Neural cell (in vitro differentiated cells): ENCODE data around the gene S100G.

ENCODE experiments used
- CTCF ChIP-seq: fragments of 450-650 bp; IDR thresholded peaks from 2 replicates; pipeline ENCODE4 v1.5.1; 2014; ENCODE audit warnings: antibody characterized with exemption, mild to moderate bottlenecking, moderate library complexity; ENCODE audit not compliant: poor library complexity, severe bottlenecking
- POLR2AphosphoS5 ChIP-seq: IDR thresholded peaks from 2 replicates; pipeline ENCODE4 v1.6.1; 2012

DNA sequence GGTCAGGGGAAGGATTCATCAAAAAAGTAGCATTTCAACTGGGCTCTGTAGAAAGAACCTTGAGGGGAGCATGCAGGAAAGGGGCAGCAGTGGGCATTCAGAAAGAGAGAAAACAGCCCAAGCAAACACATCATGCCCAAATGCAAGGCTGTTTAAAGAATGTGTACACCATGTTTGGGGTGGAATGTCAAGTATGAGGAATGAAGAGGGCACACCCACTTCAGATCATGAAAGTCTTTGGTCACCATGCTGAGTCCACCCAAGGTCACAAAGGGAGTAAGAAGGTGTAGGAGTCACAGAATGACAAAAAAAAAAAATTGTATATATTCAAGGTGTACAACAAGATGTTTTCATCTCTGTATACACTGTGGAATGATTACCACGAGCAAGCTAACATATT lies 9.4 kb downstream of the S100G start:
- no peak for TF ChIP-seq POLR2AphosphoS5
- no peak for TF ChIP-seq CTCF
